HepG2 (cell line): ENCODE data around the gene ZNF132. TPM values are rescaled to one million over a fixed set of nuclear protein-coding genes. Genes with fewer than 3 reads are reported as not detected.

Experiments used
- ASH2L ChIP-seq: fragments of 300-600, 200-600 bp; sonication (generic); IDR thresholded peaks from 2 replicates; pipeline ENCODE4 v1.7.0; 2017; ENCODE audit warnings: low read depth, mild to moderate bottlenecking, moderate library complexity, mixed read lengths, low read length; ENCODE audit not compliant: insufficient read length
- CBX1 ChIP-seq: IDR thresholded peaks from one replicate; pipeline ENCODE4 v1.6.1; 2016; ENCODE audit warnings: antibody characterized with exemption, low read depth
- ERF ChIP-seq: IDR thresholded peaks from 2 replicates; pipeline ENCODE4 v1.6.1; 2018; ENCODE audit warnings: missing biosample characterization, missing genetic modification reagents
- HDAC1 ChIP-seq: sonication (generic); formaldehyde crosslinking; IDR thresholded peaks from 2 replicates; pipeline ENCODE4 v1.5.1; 2020; ENCODE audit warnings: mild to moderate bottlenecking, missing genetic modification reagents
- LCORL ChIP-seq, 2 experiments: fragments of 450-650 bp in 1 of 2; sonication (generic) in 1 of 2; formaldehyde crosslinking in 1 of 2; IDR thresholded peaks; 2 replicates each; pipeline versions ENCODE4 v1.5.0 to v1.6.1; 2017 to 2020; ENCODE audit warnings: antibody characterized with exemption in 1 of 2, missing genetic modification reagents in 1 of 2
- NBN ChIP-seq: fragments of 450-650 bp; conservative IDR thresholded peaks from 2 replicates; pipeline ENCODE4 v1.6.1; 2017
- SNRNP70 ChIP-seq: fragments of 200-400 bp; formaldehyde crosslinking; IDR thresholded peaks from 2 replicates; pipeline ENCODE4 v1.6.1; 2017; ENCODE audit warnings: mild to moderate bottlenecking, low read depth, low read length, moderate library complexity
- TARDBP ChIP-seq: sonication (generic); formaldehyde crosslinking; IDR thresholded peaks from 2 replicates; pipeline ENCODE4 v1.8.0; 2022; ENCODE audit warnings: mild to moderate bottlenecking, missing genetic modification reagents
- U2AF1 ChIP-seq: fragments of 200-400 bp; formaldehyde crosslinking; optimal IDR thresholded peaks from 2 replicates; pipeline ENCODE3; 2017; ENCODE audit warnings: mild to moderate bottlenecking, low read depth, low read length
- ZNF276 ChIP-seq: sonication (generic); formaldehyde crosslinking; IDR thresholded peaks from 2 replicates; pipeline ENCODE4 v1.4.0; 2020; ENCODE audit warnings: mild to moderate bottlenecking, low read depth, missing genetic modification reagents
- ZSCAN29 ChIP-seq: sonication (generic); formaldehyde crosslinking; conservative IDR thresholded peaks from 2 replicates; pipeline ENCODE4 v1.4.0; 2020; ENCODE audit warnings: mild to moderate bottlenecking, missing genetic modification reagents
- polyA plus RNA-seq, 8 experiments: library from polyadenylated mRNA; depleted of rRNA in 3 of 8; stranded (reverse) in 7 of 8; unstranded in 1 of 8; fragments of >200 nt; fragmentation: Illumina TruSeq in 4 of 8; extraction: Trizol in 4 of 8; gene quantifications; 2 replicates each; pipeline versions ENCODE4 v1.2.1 to v1.2.3, GENCODE V29; 2011 to 2016; ENCODE audit warnings: low read depth in 4 of 8, missing spikeins in 1 of 8, mixed read lengths in 1 of 8; ENCODE audit not compliant: insufficient read depth in 1 of 8
- total RNA-seq, 5 experiments: library from RNA; depleted of rRNA; stranded (reverse); fragments of >200 nt; fragmentation: Illumina TruSeq; extraction: Trizol; gene quantifications; 2 replicates each; pipeline ENCODE4 v1.2.3, GENCODE V29; 2016; ENCODE audit warnings: low read depth in 1 of 5
- TF ChIP-seq, protein P1 (sequence below): sonication (generic); formaldehyde crosslinking; IDR thresholded peaks from 2 replicates; pipeline ENCODE4 v1.8.1; 2023; ENCODE audit warnings: mild to moderate bottlenecking, missing genetic modification reagents
- TF ChIP-seq, protein P2 (sequence below): sonication (generic); formaldehyde crosslinking; IDR thresholded peaks from 2 replicates; pipeline ENCODE4 v1.4.0; 2020; ENCODE audit warnings: missing genetic modification reagents
- TF ChIP-seq, protein P3 (sequence below): IDR thresholded peaks from 2 replicates; pipeline ENCODE4 v1.6.1; 2016; ENCODE audit warnings: missing genetic modification reagents, missing compliant biosample characterization
- TF ChIP-seq, protein P4 (sequence below): sonication (generic); formaldehyde crosslinking; IDR thresholded peaks from 2 replicates; pipeline ENCODE4 v1.5.0; 2020; ENCODE audit warnings: missing genetic modification reagents, mild to moderate bottlenecking, borderline replicate concordance
- TF ChIP-seq, protein P5 (sequence below): sonication (generic); formaldehyde crosslinking; IDR thresholded peaks from 2 replicates; pipeline ENCODE4 v1.4.0; 2020; ENCODE audit warnings: missing genetic modification reagents
- TF ChIP-seq, protein P6 (sequence below): sonication (generic); formaldehyde crosslinking; IDR thresholded peaks from 2 replicates; pipeline ENCODE4 v1.5.1; 2020; ENCODE audit warnings: missing genetic modification reagents, mild to moderate bottlenecking, borderline replicate concordance

ZNF132 gene
- total and polyA plus RNA-seq, 2 of the 13 experiments (the other 11 are each of a cell fraction or from before 2014, with no cell fraction given): not detected

DNA sequence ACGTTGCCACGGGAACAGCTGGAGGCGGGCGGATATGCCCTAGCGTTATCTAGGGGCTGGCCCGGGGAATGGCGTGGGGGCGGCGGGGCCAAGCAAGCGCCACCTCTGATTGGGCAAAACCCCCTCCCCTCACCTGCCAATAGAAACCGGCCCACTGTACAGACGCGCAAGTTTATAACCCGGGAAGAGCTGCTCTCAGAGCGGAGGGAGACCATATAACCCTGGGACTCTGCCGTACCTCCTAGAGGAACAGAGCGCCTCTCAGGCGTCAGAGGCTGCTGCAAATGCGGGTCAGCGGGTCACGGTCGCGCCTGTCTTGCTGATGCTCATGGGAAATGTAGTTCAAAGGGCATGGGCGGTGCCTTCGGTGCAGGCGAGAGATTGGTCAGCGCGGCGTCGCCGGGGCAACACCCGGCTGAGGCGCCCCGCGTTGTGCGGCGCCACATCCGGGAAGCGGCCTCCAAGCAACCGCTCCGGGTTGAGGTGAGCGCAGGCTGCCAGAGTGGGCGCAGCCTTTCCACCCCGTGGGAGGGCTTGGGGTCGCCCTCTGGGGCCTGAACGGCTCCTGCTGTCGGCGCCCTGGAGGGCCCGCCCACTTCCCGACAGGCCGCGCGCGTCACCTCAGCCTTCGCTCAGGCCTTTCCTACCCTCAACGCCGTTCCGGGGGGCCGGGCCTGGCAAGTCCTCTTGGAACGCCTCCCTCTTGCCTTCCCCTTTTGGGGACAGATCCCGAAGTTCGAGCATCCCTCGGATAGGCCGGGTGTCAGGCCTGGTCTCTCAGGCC lies 36.0 kb upstream of the ZNF132 start, which contains the start of gene ZNF446 (continued):
- TF ChIP-seq, protein P1, sequence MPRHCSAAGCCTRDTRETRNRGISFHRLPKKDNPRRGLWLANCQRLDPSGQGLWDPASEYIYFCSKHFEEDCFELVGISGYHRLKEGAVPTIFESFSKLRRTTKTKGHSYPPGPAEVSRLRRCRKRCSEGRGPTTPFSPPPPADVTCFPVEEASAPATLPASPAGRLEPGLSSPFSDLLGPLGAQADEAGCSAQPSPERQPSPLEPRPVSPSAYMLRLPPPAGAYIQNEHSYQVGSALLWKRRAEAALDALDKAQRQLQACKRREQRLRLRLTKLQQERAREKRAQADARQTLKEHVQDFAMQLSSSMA (CRISPR knock-in tag): no peak
- TF ChIP-seq, protein P2, sequence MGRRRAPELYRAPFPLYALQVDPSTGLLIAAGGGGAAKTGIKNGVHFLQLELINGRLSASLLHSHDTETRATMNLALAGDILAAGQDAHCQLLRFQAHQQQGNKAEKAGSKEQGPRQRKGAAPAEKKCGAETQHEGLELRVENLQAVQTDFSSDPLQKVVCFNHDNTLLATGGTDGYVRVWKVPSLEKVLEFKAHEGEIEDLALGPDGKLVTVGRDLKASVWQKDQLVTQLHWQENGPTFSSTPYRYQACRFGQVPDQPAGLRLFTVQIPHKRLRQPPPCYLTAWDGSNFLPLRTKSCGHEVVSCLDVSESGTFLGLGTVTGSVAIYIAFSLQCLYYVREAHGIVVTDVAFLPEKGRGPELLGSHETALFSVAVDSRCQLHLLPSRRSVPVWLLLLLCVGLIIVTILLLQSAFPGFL (CRISPR knock-in tag): no peak
- TF ChIP-seq ASH2L (peak; percentile 45), NBN (no peak), CBX1 (no peak), ZNF276 (CRISPR knock-in tag) (no peak), ERF (CRISPR knock-in tag) (peak; percentile 57), LCORL (IDR thresholded peaks at IDR 0.05) (no peak), LCORL (CRISPR knock-in tag; IDR thresholded peaks at IDR 0.05) (peak; percentile 89), U2AF1 (peak; percentile 58), TARDBP (CRISPR knock-in tag) (no peak), ZSCAN29 (CRISPR knock-in tag) (0 out of 2 replicates have a peak, but pooled peaks have one; percentile 36), SNRNP70 (no peak), HDAC1 (CRISPR knock-in tag) (peak; percentile 88)
- TF ChIP-seq, protein P3, sequence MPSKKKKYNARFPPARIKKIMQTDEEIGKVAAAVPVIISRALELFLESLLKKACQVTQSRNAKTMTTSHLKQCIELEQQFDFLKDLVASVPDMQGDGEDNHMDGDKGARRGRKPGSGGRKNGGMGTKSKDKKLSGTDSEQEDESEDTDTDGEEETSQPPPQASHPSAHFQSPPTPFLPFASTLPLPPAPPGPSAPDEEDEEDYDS (CRISPR knock-in tag): peak; percentile 21; the same call in 1 of the 2 replicates
- TF ChIP-seq, protein P4, sequence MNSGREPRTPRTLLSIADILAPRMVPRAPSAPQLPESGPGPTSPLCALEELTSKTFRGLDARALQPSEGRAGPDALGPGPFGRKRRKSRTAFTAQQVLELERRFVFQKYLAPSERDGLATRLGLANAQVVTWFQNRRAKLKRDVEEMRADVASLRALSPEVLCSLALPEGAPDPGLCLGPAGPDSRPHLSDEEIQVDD (CRISPR knock-in tag): 0 out of 2 replicates have a peak, but pooled peaks have one; percentile 52
- TF ChIP-seq, protein P5, sequence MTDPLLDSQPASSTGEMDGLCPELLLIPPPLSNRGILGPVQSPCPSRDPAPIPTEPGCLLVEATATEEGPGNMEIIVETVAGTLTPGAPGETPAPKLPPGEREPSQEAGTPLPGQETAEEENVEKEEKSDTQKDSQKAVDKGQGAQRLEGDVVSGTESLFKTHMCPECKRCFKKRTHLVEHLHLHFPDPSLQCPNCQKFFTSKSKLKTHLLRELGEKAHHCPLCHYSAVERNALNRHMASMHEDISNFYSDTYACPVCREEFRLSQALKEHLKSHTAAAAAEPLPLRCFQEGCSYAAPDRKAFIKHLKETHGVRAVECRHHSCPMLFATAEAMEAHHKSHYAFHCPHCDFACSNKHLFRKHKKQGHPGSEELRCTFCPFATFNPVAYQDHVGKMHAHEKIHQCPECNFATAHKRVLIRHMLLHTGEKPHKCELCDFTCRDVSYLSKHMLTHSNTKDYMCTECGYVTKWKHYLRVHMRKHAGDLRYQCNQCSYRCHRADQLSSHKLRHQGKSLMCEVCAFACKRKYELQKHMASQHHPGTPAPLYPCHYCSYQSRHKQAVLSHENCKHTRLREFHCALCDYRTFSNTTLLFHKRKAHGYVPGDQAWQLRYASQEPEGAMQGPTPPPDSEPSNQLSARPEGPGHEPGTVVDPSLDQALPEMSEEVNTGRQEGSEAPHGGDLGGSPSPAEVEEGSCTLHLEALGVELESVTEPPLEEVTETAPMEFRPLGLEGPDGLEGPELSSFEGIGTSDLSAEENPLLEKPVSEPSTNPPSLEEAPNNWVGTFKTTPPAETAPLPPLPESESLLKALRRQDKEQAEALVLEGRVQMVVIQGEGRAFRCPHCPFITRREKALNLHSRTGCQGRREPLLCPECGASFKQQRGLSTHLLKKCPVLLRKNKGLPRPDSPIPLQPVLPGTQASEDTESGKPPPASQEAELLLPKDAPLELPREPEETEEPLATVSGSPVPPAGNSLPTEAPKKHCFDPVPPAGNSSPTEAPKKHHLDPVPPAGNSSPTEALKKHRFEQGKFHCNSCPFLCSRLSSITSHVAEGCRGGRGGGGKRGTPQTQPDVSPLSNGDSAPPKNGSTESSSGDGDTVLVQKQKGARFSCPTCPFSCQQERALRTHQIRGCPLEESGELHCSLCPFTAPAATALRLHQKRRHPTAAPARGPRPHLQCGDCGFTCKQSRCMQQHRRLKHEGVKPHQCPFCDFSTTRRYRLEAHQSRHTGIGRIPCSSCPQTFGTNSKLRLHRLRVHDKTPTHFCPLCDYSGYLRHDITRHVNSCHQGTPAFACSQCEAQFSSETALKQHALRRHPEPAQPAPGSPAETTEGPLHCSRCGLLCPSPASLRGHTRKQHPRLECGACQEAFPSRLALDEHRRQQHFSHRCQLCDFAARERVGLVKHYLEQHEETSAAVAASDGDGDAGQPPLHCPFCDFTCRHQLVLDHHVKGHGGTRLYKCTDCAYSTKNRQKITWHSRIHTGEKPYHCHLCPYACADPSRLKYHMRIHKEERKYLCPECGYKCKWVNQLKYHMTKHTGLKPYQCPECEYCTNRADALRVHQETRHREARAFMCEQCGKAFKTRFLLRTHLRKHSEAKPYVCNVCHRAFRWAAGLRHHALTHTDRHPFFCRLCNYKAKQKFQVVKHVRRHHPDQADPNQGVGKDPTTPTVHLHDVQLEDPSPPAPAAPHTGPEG: peak; percentile 69; the same call in 1 of the 2 replicates
- TF ChIP-seq, protein P6, sequence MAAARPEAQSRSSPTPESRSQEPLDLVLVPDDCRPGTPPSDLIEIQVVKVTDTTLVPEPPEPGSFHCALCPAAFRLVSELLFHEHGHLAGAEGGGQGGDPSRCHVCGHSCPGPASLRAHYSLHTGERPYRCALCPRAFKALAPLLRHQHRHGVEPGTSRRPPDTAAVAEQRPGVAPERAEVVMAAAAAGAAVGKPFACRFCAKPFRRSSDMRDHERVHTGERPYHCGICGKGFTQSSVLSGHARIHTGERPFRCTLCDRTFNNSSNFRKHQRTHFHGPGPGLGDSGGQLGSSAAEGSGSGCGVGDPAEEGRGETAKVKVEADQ (CRISPR knock-in tag): peak; percentile 52; the same call in 1 of the 2 replicates
